Upper lobe of left lung (tissue), 6 donors: ENCODE measurements around the gene ZC3H12C. TPM values are rescaled to one million over a fixed set of nuclear protein-coding genes. Genes with fewer than 3 reads are reported as not detected.
"Not testable (repeated sequence)": the region's sequence is repeated elsewhere in the genome, so short reads cannot be mapped to it uniquely, and the experiment has no call there.

Experiments used
- ATAC-seq, 2 donors: fragments of 200-7000 bp; cut with Tn5 transposase; one replicate each; pipeline ENCODE4 v1.9.1; 2022; ENCODE audit warnings: mild to moderate bottlenecking in 2 of 2, moderate library complexity in 2 of 2; ENCODE audit not compliant: low FRiP score in 2 of 2
- DNase-seq, 2 donors: peaks; one replicate each; pipeline ENCODE4 v3.0.0-alpha.2; 2019 to 2020
- H3K27ac ChIP-seq, 4 donors: fragments of 200-600 bp; sonication (generic); one replicate each; pipeline ENCODE4 v1.5.1; 2016 to 2019
- H3K27me3 ChIP-seq, 4 donors: fragments of 200-600 bp; sonication (generic); one replicate each; pipeline ENCODE4 v1.5.1; 2017 to 2019
- H3K36me3 ChIP-seq, 4 donors: fragments of 200-600 bp; sonication (generic); one replicate each; pipeline ENCODE4 v1.5.1; 2016 to 2019
- H3K4me1 ChIP-seq, 4 donors: fragments of 200-600 bp; sonication (generic); one replicate each; pipeline ENCODE4 v1.5.1; 2018 to 2019
- H3K4me3 ChIP-seq, 4 donors: fragments of 200-600 bp; sonication (generic); one replicate each; pipeline ENCODE4 v1.5.1; 2017 to 2019; ENCODE audit warnings: mild to moderate bottlenecking in 2 of 4, moderate library complexity in 1 of 4
- H3K9me3 ChIP-seq, 4 donors: fragments of 200-600 bp; sonication (generic); one replicate each; pipeline ENCODE4 v1.5.1; 2018 to 2019
- EP300 ChIP-seq, 4 donors: sonication (generic); formaldehyde crosslinking; IDR thresholded peaks; one replicate each; pipeline ENCODE4 v1.5.1; 2017; ENCODE audit warnings: antibody characterized with exemption in 4 of 4, control low read depth in 2 of 4
- POLR2A ChIP-seq, 4 donors: fragments of 450-650 bp; IDR thresholded peaks; one replicate each; pipeline ENCODE4 v1.5.1; 2016 to 2017; ENCODE audit warnings: antibody characterized with exemption in 4 of 4, mild to moderate bottlenecking in 2 of 4
- POLR2AphosphoS5 ChIP-seq, 2 donors: sonication (generic); formaldehyde crosslinking; IDR thresholded peaks; one replicate each; pipeline ENCODE4 v1.5.1; 2017; ENCODE audit warnings: antibody characterized with exemption in 2 of 2
- WGBS, 2 donors: methylation state at CpG; one replicate each; pipeline ENCODE4 v1.1.5; 2017 to 2018; 5-methylcytosine and 5-hydroxymethylcytosine counted together
- total RNA-seq, 6 donors: library from RNA; depleted of rRNA in 4 of 6; stranded (reverse); fragments of >200 nt in 4 of 6; gene quantifications; one replicate each; pipeline versions ENCODE4 v1.1.0 to v1.2.1, GENCODE V29; 2016 to 2021
- TF ChIP-seq, protein P1 (sequence below), 6 experiments: fragments of 450-650 bp in 4 of 6; fragments of 200-600 bp in 2 of 6; sonication (generic) in 2 of 6; IDR thresholded peaks; one replicate each; pipeline ENCODE4 v1.5.1; 2016 to 2019; ENCODE audit warnings: antibody characterized with exemption in 6 of 6
- donor health status: DM: no; HTN: no; CAD: no; lungs with moderate emphysema.
- donor health status: DM: no; HTN: yes; CAD: no; lungs with severe emphysema.

The ZC3H12C gene
- total RNA-seq, 6 donors from 2014 or later = 5.5 to 24.5 (median 14.6) TPM

DNA sequence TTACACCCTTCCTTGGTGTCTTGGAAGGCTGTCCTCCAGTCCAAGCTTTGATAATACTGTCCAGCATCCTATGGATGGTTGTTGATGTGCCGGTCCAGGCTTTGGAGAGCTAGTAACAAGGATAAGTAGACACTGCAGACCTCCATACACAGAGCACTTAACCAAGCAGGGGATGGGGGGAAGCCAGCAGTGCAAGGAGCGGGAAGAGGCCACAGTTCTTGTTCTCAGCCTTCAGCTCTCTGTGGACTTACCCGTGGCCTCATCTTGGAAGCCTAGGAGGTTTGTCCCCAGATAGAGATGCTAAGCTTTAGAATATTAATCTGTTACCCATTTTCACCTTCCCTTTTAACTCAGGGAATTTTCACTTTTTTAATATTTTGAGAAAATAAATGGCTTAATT lies 30.9 kb upstream of the ZC3H12C start:
- DNase-seq = no peak
- Histone ChIP-seq H3K9me3 (no peaks in the 10 kb centered on the region), H3K27ac (no peak overlapping the region), H3K4me3 (no peak overlapping the region), H3K4me1 (no peaks in the 10 kb centered on the region), H3K27me3 (no peaks in the 10 kb centered on the region), H3K36me3 (no peaks in the 10 kb centered on the region)
- no peak for ATAC-seq
- 87 to 94% methylated on average over 3 of the region's 3 CpGs for WGBS, 2 donors
- no peak for TF ChIP-seq POLR2A (IDR thresholded peaks at IDR 0.05)
- no peak for TF ChIP-seq EP300 (IDR thresholded peaks at IDR 0.05)
- TF ChIP-seq, protein P1, sequence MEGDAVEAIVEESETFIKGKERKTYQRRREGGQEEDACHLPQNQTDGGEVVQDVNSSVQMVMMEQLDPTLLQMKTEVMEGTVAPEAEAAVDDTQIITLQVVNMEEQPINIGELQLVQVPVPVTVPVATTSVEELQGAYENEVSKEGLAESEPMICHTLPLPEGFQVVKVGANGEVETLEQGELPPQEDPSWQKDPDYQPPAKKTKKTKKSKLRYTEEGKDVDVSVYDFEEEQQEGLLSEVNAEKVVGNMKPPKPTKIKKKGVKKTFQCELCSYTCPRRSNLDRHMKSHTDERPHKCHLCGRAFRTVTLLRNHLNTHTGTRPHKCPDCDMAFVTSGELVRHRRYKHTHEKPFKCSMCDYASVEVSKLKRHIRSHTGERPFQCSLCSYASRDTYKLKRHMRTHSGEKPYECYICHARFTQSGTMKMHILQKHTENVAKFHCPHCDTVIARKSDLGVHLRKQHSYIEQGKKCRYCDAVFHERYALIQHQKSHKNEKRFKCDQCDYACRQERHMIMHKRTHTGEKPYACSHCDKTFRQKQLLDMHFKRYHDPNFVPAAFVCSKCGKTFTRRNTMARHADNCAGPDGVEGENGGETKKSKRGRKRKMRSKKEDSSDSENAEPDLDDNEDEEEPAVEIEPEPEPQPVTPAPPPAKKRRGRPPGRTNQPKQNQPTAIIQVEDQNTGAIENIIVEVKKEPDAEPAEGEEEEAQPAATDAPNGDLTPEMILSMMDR (IDR thresholded peaks at IDR 0.05) = no peak
- no peak for TF ChIP-seq POLR2AphosphoS5 (IDR thresholded peaks at IDR 0.05)

DNA sequence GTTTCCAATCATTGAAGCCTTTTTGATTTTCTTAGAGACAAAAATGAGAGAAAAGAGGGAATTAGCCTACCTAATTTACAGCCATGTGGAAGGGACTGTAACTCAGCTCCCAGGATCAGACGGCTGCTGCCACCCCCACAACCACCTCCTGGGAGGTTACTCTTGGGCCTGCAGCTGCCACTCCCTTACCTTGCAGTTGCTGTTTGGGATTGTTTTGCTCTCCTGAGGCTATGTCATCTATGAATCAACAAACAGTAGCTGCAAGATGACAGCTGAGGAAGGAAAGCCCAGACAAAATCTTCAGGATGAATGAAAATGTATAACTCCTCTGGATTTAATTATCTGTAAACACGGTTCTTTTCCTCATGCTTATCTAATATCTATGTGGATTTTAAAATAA lies 28.0 kb upstream of the ZC3H12C start:
- no peak overlapping the region for H3K27ac ChIP-seq
- 75 to 81% methylated on average over 2 of the region's 2 CpGs for WGBS, 2 donors
- H3K4me1 ChIP-seq = peaks cover 5 to 16% (median 7%) of the 10 kb centered on the region in 4 donors
- no peaks in the 10 kb centered on the region for H3K36me3 ChIP-seq
- H3K9me3 ChIP-seq = no peaks in the 10 kb centered on the region
- no peak for ATAC-seq
- no peak overlapping the region for H3K4me3 ChIP-seq
- DNase-seq = no peak
- no peaks in the 10 kb centered on the region for H3K27me3 ChIP-seq
- TF ChIP-seq EP300 (IDR thresholded peaks at IDR 0.05) = no peak
- TF ChIP-seq POLR2AphosphoS5 (IDR thresholded peaks at IDR 0.05) = no peak
- TF ChIP-seq, protein P1 (IDR thresholded peaks at IDR 0.05) = no peak
- TF ChIP-seq POLR2A (IDR thresholded peaks at IDR 0.05) = no peak

DNA sequence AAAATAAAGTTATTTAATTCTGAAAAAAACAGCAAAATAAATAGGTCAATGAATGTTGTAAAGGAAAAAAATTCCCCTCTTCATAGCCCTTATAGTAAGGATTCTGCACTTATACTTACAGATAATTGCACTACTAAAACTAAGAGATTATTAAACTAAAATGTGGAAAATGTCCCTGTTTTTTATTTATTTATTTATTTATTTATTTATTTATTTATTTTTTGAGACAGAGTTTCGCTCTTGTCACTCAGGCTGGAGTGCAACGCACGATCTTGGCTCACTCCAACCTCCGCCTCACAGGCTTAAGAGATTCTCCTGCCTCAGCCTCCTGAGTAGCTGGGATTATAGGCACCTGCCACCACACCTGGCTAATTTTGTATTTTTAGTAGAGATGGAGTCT lies 25.2 kb upstream of the ZC3H12C start:
- H3K4me1 ChIP-seq = peaks cover 5 to 18% (median 7%) of the 10 kb centered on the region in 4 donors
- H3K27ac ChIP-seq = peak overlapping the region in 3 of 4 donors; percentile 57 to 64 (median 64)
- not testable (repeated sequence) for H3K27me3 ChIP-seq, DNase-seq, H3K36me3 ChIP-seq, H3K4me3 ChIP-seq, H3K9me3 ChIP-seq, ATAC-seq
- WGBS, 2 donors = 92 to 100% methylated on average over 4 of the region's 4 CpGs

DNA sequence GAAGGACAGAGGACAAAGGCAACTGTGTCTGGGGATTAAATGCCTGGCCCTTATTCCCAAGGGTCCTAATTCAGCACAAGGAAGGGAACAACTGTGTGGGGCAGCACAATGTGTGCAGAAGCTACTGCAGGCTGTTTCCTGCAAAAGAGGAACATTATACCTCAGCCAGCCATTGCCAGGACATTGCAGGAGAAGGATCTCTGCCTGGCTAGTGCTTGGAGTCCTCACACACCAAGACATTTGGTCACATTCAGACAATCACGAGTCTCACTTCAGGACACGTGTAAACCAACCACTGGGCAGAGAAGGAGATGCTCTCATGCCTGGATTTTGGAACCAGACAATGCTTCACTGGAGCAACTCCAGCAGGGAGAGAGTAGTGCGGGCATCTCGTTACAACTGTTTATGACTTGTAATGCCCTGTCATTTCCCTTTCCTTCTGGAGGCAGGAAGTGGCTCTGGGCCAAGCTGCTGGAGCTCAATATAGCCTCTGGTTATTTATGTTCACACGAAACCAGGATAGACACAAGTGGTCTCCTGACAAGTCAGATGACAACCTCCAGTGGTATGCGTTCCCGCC lies 23.9 kb upstream of the ZC3H12C start:
- no peaks in the 10 kb centered on the region for H3K36me3 ChIP-seq
- no peaks in the 10 kb centered on the region for H3K9me3 ChIP-seq
- TF ChIP-seq EP300 (IDR thresholded peaks at IDR 0.05) = peak in 2 of 4 donors; percentile 82 to 83
- no peak for TF ChIP-seq POLR2A (IDR thresholded peaks at IDR 0.05)
- TF ChIP-seq, protein P1 (IDR thresholded peaks at IDR 0.05) = no peak
- TF ChIP-seq POLR2AphosphoS5 (IDR thresholded peaks at IDR 0.05) = peak; percentile 36 to 69
- DNase-seq (peak in 1 of 2 donors; percentile 66), ATAC-seq (peak; percentile 71 to 74)
- WGBS, 2 donors = 15 to 19% methylated on average over 7 of the region's 7 CpGs
- peak overlapping the region; percentile 57 to 69 (median 64) for H3K27ac ChIP-seq
- no peak overlapping the region for H3K4me3 ChIP-seq
- peaks cover 5 to 18% (median 7%) of the 10 kb centered on the region in 4 donors for H3K4me1 ChIP-seq
- H3K27me3 ChIP-seq = no peaks in the 10 kb centered on the region

DNA sequence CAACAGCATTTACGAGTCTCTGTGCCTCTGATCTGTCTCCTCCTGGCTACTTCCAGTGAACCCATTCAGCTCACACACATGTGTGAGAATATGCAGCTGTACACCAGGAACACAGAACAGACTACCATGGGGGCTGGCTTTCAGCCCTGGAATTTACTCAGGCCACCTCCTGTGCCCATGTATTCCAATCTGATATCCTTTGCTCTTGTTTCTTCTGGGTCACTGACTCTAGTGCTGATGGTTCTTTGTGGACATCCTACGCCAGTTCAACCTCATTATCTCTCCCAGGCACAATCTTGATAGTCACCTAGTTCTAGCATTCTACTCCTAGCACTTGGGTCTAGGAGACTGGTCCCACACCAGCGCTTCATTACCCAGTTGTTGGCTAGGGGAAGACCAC lies 23.0 kb upstream of the ZC3H12C start:
- DNase-seq (no peak), ATAC-seq (no peak)
- H3K4me1 ChIP-seq = peaks cover 5 to 18% (median 7%) of the 10 kb centered on the region in 4 donors
- H3K4me3 ChIP-seq = no peak overlapping the region
- H3K27me3 ChIP-seq = no peaks in the 10 kb centered on the region
- H3K36me3 ChIP-seq = no peaks in the 10 kb centered on the region
- no peaks in the 10 kb centered on the region for H3K9me3 ChIP-seq
- TF ChIP-seq POLR2A (IDR thresholded peaks at IDR 0.05) (no peak), POLR2AphosphoS5 (IDR thresholded peaks at IDR 0.05) (no peak), EP300 (IDR thresholded peaks at IDR 0.05) (no peak)
- TF ChIP-seq, protein P1 (IDR thresholded peaks at IDR 0.05) = no peak
- WGBS, 2 donors = 84 to 90% methylated on average over 3 of the region's 3 CpGs
- H3K27ac ChIP-seq = peak overlapping the region in 3 of 4 donors; percentile 57 to 69 (median 64)
